ENCODE results near the gene RP2.

Gene RP2

DNA sequence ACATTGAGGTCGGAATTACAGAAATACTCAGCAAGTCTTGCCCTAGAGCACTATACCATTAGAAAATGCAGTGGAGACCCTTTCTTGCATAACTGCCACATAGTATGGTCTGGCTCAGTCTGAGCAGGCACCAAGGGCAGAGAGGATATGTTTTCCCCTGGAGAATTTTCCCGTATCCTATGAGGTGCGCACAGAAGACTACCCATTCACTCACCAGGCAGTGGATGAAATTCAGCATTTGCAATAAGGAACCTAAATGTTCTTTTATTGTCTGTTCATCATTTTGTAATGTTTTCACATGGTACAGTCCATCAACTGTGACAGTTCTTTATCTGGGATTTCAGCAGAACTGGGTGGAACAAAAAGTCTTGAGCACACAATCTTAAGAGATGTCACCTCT lies 90.9 kb downstream of the RP2 start:
- DNase-seq (ENCODE audit: low spot score in 2 of 2) (no peak), ATAC-seq (no peak)
- Mint-ChIP-seq H3K4me1 (no peaks in the 10 kb centered on the region), H3K4me3 (no peak overlapping the region), H3K27ac (no peak overlapping the region), H3K36me3 (no peaks in the 10 kb centered on the region), H3K9me3 (no peaks in the 10 kb centered on the region)

DNA sequence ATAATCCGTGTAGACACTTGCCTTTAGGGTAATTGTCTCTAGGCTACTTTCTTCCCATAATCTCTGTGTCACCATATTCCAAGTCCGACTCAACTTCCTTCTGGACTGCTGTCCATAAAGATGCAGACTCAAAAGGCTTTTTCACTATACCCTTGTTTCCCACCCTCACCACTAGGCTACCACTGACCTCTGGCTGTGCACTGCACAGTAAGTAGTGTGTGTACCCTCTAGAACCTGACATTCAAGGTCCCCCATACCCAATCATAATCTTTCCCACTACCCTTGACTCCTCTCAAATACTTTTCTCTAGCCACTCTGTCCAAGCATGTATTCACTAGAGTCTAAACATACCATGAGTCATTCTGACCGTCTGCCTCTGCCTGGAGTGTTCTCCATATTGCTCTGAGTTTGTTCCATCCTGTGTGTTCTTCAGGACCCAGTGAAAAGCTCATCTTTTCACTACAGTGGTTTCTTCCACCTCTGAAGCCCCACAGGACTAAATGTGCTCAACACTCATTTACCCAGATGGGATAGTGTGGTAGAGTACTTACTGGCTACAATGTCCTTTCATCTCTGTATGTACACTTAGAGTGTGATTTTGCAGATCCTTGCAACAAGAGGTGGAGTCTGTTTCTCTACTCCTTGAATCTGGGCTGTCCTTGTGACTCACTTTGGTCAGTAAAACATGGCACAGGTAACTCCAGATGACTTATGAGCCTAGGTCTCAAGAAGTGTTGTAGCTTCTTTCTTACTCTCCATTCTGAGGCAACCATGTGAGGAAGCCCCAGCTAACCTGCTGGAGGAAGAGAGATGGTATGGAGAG lies 92.8 kb downstream of the RP2 start:
- no peaks in the 10 kb centered on the region for H3K4me1 Mint-ChIP-seq
- DNase-seq (ENCODE audit: low spot score in 2 of 2), result no peak
- H3K36me3 Mint-ChIP-seq, result no peaks in the 10 kb centered on the region
- H3K4me3 Mint-ChIP-seq, result no peak overlapping the region
- ATAC-seq, result no peak
- H3K27ac Mint-ChIP-seq, result no peak overlapping the region
- H3K9me3 Mint-ChIP-seq, result no peaks in the 10 kb centered on the region

Data from stimulated activated effector memory CD8-positive, alpha-beta T cell treated with anti-CD3 and anti-CD28 coated beads, Interleukin-12 subunit alpha, Interleukin-12 subunit beta, amount 100 ng/mL, for 72 hours (primary cell).